HG03196 (cell line): Measurements from ENCODE around the gene CAD.
"Not testable (repeated sequence)": the region's sequence is repeated elsewhere in the genome, so short reads cannot be mapped to it uniquely, and the experiment has no call there.

Experiments used
- ATAC-seq: cut with Tn5 transposase; IDR thresholded peaks from one replicate; pipeline ENCODE4 v1.9.1; 2021; ENCODE audit not compliant: unreplicated experiment

Gene CAD

DNA sequence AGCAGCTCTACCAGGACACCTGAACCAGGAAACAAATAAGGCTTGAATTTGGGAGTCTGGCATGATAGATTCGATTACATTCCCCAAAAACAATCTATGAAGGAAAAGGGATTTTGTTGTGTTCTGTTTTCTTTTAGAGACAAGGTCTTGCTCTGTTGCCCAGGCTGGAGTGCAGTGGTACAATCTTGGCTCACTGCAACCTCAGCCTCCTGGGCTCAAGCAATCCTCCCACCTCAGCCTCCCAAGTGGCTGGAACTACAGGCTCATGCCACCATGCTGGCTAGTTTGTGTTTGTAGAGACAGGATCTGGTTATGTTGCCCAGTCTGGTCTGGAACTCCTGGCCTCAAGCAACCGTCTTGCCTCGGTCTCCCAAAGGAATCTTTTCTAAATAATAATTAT is 19.1 kb upstream of the CAD start:
- not testable (repeated sequence) for ATAC-seq

DNA sequence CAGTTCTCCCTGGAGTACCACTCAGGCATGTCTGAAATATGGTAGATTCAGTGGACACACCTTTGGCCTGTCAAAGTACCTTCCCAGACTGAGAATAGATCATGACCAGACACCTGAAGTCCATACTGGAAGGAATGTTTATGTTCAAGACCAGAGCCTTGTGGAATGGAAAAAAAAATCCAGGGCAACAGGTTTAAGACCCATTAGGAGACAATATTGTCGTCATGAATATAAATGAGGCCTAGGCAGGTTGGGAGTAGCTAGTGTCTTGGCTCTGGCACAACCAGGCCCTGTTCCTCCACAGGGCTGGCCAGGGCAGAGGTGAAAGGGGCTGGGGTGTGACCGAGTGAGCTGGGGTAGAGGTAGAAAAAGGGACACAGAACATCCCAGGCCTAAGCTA is 18.5 kb upstream of the CAD start:
- ATAC-seq: no peak

DNA sequence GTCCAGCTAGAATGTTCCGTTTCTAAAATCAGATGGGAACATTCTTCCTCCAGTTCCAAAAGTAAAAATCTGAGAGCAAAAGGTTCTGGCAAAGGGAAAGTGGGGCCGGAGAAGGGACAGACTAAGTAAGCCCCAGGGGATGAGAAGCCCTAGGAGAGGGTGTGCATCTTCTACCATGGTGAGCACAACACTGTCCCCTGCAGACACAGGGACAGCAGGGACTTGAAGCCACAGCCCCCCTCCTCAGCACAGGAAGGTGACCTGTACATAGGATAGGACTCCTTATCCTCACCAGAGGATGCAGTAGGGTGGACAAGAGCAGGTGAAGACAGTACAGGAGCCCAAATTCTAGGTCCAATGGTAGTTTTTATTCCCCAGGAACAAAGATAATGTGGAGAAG is 17.9 kb upstream of the CAD start:
- no peak for ATAC-seq

DNA sequence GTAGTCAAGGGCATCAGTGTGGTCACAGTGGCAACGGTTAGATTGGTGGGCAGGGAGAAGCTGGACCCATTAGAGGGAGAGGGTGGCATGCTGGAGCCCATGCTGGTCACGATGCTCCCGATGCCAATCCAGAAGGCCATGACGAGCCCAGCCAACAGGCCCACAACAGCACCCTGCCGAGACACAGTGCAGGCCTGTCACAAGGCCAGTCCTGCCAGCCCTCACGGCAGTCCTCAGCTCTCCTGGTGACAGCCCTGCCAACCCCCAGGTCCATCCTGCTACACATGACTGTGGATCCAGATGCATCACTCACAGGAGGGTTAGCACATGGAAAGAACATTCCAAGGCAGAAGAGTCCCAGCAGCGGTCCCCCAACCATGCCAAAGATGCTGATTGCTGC is 15.5 kb upstream of the CAD start:
- ATAC-seq: no peak

DNA sequence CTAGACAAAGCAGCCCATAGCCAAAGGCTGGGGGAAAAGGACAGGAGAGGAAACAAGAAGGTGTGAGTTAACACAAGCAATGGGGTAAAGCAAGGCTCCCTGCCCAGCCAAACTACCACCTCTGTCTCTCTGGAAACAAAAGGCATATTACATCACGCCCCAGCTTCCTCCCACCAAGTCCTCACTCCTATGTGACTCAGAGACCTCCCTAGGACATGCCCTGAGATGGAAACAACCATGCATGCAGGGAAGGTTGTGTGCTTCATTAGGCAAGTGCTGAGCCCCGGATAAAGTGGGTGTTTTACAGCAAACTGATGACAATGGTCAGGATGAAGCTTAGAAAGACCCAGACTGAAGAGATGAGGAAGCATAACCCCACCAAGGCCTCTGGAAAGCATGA is 14.3 kb upstream of the CAD start:
- ATAC-seq: no peak

DNA sequence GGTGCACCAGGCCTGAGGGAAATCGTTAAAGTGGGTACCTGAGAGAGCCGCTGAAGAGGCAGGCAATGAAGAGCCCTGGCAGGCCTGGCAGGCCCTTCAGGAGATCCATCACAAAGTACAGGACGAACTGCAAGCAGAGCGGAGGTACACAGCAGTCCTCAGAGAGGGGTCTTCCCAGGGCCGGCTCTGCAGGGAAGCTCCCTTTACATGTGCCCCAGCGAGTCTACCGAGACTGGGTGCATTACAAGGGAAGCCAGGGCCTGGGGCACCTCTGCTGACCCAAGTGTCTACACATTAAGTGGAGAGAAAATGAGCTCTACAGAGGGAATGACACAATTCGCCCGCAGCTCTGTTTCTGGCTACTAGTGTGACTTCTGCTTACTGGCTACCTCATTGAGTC is 13.4 kb upstream of the CAD start:
- ATAC-seq: no peak

DNA sequence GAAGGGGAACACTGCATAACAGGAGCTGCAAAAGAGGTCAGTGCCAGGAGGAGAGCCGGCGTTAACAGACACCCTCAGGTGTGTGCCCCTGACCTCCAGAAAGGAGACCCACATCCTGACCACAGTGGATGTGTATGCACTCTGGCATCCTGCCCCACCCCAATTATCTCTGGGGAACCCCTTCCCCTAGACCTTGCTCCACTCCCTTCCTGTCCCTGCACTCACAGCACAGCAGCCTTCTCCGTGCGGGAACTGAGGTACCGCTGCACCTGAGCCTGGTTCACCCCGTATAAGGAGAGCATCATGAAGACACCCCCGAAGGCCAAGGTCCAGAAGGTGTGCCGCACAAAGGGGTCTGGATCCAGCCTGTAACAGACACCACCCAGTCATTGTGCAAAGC is 12.6 kb upstream of the CAD start:
- ATAC-seq: no peak

DNA sequence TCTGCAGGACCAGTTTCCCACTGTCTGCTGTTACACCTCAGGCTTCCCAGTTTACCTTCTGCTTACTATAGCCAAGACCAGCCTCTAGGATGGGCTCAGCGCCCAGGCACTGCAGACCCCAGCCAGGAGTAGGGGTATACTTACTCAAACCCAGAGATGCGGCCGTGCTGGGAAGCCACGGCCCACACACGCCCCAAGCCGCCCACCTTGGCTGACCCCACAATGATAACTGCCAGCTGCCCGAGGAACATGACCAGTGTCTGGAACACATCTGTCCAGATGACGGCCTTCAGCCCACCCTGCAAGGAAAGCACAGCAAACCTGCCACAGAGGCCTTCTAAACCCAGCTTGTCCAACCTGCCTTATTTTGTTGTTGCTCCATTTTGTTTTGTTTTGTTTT is 12.0 kb upstream of the CAD start:
- no peak for ATAC-seq

DNA sequence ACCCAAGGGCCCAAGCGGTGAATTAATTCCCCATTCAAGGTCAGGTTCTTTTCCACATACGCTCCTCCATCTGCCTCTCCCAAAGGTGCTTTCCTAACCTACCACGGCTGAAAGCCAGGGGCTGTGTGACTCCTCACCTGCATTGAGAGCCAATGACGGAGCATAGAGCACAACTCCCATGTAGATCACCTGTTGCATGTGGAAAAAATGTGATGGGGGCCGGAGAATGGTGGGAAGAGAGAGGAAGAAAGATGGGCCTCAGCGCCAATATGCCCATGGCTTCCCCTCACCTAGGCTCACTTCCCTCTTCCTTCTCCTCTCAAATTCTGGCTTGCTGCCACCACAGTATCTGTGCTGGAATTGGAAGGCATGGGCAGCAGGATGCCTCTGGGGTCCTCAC is 10.8 kb upstream of the CAD start:
- ATAC-seq: no peak

DNA sequence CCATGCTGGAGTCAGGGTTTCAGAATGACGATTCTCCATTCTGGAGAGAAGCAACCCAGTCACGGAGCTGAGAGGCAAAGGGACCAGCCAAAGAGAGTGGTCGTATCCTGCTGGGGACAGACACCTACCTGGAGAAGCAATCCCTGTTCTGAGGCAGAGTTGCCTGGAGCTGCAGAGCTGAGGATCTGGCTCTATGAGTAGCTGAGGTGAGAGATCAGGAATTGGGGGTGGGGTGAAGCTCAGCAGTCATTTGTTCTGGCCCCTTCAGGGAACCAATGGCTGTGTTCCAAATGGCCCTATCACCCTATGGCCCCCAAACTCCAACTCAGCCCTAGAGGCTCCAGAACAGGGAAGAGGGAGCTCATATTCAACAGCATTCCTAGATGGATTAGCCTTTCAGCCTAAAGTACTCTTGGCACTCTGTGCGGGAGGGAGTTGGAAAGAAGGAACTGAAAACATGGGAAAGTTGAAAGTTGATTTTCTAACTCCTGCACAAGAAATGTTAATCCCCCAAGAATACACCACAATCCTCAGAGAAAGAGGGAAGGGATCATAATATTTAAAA is 8.6 kb upstream of the CAD start:
- no peak for ATAC-seq

DNA sequence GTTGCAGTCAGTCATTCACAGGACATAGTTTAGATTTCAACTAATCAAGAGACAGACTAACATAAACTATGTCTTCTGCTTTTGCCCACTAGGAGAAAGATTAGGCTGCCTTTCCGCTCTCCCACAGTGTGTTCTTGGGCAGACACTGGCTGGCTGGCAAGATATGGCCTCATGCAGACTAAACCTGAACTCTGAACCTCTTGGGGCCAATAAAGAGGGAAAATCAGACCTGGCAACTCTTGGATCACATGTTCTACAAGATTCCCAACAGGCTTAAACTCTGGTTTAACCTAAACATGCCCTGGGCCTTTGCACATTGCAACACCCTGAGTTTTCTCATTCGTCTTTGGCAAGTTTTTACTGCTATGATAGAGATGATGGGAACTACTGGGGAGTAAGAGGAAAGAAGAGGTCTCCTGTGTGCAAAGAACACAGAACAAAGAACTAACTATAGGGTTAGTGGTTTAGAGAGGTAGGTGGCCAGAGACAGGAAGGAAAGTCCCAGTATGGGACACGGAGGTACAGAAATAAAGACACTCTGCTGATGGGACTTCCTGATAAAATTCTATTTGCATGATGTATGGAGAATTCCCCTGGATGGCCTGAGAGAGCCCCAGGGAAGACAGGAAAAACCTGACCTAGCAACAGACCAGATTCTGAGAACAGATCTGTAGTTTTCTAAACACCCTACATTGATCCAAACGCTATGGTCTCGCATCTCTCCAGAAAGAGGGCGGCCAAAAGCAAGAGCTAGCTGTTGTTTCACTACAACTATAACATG is 7.4 kb upstream of the CAD start:
- no peak for ATAC-seq

DNA sequence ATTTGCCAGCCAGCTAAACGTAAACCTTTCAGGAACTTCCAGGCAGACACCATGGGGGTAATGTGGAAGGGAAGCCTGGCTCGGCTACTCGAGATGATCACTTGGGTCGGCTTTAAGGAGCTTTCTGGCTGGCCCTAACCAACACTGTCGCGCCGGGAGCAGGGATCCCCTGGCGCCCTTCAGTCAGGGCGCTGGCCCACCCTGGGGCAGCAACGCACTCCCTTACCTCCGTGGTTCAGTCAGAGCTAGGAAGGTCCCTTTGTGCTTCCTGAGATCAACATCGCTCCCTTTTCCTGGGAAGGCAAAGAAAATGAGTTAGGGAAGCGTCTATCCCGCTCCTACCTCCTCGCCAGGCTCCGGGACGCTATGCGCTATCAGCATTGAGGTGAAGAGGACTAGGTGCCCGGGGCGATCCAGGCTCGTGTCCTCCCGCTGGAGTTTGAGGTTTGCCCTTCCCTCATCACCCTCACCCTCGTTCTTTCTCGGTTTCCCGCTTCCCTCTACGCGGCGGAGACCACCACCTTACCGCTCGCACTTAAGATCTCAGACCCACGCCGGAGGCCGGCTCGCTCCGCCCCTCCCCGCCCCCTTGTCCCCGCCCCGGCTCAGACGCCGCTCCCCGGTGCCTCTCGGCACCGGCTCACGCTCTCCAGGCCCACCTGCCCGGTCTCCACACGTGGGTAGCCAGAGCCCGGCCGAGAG is 5.8 kb upstream of the CAD start:
- ATAC-seq: no peak

DNA sequence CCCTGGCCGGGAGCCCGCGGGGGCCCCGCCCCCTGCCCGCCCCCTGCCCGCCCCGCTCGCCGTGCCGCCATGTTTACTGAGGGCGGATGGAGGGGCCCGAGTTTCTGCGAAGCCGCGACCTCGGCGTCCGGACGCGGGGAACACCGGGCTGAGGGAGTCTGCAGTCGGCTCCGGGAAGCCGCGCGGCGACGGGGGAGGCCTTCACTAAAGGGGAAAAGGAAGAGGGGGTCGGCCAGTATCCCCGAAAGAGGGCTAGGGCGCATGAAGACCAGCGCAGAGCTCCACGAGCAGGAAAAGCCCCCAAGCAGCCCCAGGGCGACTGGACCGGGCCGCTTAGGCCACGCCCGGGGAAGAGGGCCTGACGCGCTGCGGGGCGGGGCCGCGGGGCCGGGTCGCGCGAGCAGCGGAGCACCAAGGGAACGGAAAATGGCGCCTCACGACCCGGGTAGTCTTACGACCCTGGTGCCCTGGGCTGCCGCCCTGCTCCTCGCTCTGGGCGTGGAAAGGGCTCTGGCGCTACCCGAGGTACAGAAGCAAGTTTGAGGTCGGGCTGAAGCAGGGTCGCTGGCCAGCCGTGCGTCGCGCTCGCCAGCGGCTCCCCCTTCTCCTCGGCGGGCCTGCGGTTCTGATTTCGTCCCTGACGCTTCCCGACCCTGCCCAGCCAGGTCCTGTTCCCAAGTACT is 5.1 kb upstream of the CAD start, which contains the start of the genes ATRAID and SLC5A6:
TSS of gene ATRAID (plus strand) at position 99 of the 683 bp plus-strand sequence. CDS start at position 427, 328 bp downstream.
TSS of gene SLC5A6 (minus strand) at position 326 of the 683 bp plus-strand sequence. CDS start 4,618 bp downstream, outside the sequence.
- peak; percentile 68 for ATAC-seq

DNA sequence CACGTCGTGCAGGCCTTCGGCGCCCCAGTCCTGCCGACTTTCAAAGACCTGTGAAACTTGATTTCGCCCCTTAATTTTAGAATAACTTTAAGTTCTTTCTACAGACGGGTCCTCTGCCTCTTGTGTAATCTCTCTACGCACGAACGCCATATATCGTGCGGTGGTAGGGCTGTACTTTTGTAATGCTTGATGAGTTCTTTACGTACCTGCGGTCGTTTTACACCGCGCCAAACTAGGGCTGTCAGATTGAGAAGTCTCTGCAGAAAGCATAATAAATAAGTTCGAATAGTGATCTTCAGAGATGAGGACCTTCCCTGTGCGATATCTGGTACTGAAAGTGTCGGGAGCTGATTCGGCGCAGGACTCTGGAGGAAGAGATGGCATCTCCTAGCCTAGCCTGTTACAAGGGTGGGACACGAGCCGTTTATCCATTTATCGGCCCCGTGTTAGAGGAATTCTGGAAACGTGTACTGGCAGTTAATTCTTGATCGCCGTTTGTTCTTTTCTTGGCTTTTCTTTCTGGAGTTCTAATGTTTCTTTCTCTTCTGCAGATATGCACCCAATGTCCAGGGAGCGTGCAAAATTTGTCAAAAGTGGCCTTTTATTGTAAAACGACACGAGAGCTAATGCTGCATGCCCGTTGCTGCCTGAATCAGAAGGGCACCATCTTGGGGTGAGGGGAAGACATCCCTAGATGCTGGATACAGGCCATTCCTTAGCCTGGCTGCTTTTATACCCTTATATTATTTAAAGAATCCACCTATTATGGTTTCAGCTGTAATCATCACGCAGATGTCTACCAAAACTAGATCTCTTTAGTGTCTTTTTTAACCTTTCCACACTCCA is 4.3 kb upstream of the CAD start:
- ATAC-seq: no peak

DNA sequence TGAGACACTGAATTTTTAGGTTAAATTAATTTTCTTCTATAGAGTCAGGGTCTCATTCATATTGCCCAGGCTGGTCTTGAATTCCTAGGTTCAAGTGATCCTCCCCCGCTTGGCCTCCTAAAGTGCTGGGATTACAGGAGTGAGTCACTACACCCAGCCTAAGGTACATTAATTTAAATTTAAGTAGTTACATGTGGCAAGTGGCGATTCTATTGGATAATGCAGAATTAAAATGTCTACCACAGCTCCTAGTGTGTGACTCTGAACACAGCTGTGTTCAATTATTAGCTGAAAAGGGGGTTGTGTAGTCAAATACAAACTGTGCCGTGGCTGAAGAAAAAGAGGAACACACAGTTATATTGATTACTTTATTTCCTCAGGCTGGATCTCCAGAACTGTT is 2.2 kb upstream of the CAD start:
- no peak for ATAC-seq

DNA sequence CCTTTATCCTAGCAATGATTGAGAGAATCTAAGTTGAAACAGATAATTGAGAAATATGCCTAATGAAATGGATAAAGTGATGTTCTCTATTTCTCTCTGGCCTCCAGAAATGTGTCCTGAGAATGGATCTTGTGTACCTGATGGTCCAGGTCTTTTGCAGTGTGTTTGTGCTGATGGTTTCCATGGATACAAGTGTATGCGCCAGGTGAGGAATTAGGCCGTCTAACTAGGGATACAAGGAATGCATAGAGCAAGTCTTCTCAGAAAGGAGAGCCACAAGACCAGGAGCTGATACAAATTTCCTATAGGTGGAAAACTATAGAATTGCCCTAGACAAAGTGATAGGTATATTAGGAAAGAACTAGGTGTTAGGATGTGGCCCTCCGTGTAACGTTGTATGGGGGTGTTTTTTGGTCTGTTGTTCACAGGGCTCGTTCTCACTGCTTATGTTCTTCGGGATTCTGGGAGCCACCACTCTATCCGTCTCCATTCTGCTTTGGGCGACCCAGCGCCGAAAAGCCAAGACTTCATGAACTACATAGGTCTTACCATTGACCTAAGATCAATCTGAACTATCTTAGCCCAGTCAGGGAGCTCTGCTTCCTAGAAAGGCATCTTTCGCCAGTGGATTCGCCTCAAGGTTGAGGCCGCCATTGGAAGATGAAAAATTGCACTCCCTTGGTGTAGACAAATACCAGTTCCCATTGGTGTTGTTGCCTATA is 592 bp upstream of the CAD start:
- no peak for ATAC-seq

DNA sequence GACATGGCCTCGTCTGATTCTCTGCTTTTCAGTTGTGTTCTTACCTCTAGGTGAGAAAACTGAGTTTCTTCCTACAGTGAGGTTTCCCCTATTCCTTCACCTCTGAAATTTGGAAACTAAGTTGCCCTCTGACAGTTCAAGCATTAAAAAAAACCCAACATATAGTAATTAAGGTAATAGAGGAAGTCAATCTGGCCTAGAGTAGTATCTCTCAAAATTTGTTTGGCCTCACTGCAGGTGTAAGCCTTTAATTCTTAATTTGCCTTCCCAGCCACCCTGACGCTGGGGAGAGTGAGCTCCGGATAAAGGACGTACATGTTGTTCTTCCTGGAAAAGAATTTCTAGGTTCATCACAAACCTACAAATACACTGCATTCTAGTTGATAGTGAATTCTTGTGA is 1.4 kb downstream of the CAD start:
- ATAC-seq: no peak

DNA sequence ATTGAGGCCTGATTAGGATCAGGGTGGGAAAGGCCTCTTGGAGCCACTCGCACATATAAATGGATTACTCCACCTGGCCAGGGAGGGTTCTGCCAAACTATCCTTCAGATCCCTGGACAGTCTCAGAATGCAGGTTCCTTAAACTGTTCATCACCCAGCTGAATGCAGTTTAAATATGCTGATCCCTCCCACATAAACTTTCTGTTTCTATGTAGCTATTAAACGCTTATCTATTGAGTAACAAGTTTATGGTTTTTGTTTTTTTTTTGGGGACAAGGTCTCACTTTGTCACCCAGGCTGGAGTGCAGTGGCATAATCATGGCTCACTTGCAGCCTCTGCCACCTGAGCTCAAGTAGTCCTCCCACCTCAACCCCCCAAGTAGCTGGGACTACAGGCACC is 1.9 kb downstream of the CAD start:
- no peak for ATAC-seq

DNA sequence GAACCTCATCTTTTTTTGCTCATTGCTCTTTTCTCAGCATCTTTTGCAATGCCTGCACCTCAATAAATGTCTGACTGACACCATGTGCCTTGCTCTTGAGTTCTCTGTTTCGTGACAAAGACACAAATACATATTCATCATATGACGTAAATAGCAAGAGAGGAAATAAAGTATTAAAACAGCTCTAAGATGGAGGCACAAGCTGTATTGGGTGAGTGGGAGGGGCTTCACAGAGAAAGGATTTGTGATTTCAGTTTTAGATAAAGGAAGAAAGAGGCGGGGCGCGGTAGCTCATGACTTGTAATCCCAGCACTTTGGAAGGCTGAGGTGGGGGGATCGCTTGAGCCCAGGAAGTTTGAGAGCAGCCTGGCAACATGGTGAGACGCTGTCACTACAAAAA is 2.9 kb downstream of the CAD start:
- no peak for ATAC-seq

DNA sequence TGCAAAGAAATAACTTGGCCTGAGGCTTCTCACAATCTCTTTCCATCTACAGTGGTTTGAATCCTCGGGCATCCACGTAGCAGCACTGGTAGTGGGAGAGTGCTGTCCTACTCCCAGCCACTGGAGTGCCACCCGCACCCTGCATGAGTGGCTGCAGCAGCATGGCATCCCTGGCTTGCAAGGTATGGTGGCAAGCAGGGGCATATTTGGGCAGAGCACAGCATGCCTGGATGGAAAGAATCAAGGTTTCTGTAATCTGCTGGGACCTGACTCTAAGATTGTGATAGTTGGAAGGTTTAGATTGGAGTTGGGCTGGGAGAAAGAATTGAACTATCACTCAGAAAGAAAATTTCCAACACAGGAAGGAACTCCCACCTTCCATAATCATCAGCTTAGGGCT is 4.0 kb downstream of the CAD start:
- ATAC-seq: no peak
